COLO668 (cell line): ENCODE data around the gene KICS2.
"Not testable (repeated sequence)": the region's sequence is repeated elsewhere in the genome, so short reads cannot be mapped to it uniquely, and the experiment has no call there.

Source experiments
- DNase-seq: peaks from one replicate; lab custom pipeline; 2025; ENCODE audit not compliant: unreplicated experiment; lab: John Stamatoyannopoulos, UW

KICS2 gene

GRCh38 chr12:64217643-64218042, 4.5 kb downstream of the KICS2 start:
- DNase-seq: not testable (repeated sequence)

GRCh38 chr12:64216239-64216638, 5.9 kb downstream of the KICS2 start:
- no peak for DNase-seq

GRCh38 chr12:64212119-64212746, 9.9 kb downstream of the KICS2 start:
- no peak for DNase-seq

GRCh38 chr12:64207453-64207852, 14.6 kb downstream of the KICS2 start:
- DNase-seq: no peak

GRCh38 chr12:64205542-64205941, 16.6 kb downstream of the KICS2 start:
- no peak for DNase-seq

- DNase-seq: no peak
These were observed 18.3 kb downstream of the KICS2 start for GRCh38 chr12:64203775-64204174.

- DNase-seq: no peak
These were observed 19.1 kb downstream of the KICS2 start for GRCh38 chr12:64203036-64203435.

- DNase-seq: not testable (repeated sequence)
These were observed 26.3 kb downstream of the KICS2 start for GRCh38 chr12:64195841-64196240.

- no peak for DNase-seq
These were observed 27.6 kb downstream of the KICS2 start for GRCh38 chr12:64194333-64195149.

GRCh38 chr12:64193931-64194330, 28.2 kb downstream of the KICS2 start:
- no peak for DNase-seq

GRCh38 chr12:64192644-64193444, 29.3 kb downstream of the KICS2 start:
- no peak for DNase-seq

- no peak for DNase-seq
These were observed 32.0 kb downstream of the KICS2 start for GRCh38 chr12:64190140-64190539.

- DNase-seq: no peak
These were observed 32.6 kb downstream of the KICS2 start for GRCh38 chr12:64189530-64189929.

GRCh38 chr12:64187794-64188193, 34.3 kb downstream of the KICS2 start:
- no peak for DNase-seq

GRCh38 chr12:64187370-64187769, 34.7 kb downstream of the KICS2 start:
- no peak for DNase-seq

GRCh38 chr12:64186789-64187188, 35.3 kb downstream of the KICS2 start:
- DNase-seq: no peak

- DNase-seq: no peak
These were observed 37.9 kb downstream of the KICS2 start for GRCh38 chr12:64184216-64184615.

- DNase-seq: peak; percentile 23
These were observed 40.4 kb downstream of the KICS2 start for GRCh38 chr12:64181430-64182291.

- no peak for DNase-seq
These were observed 41.1 kb downstream of the KICS2 start for GRCh38 chr12:64180951-64181350.

- no peak for DNase-seq
These were observed 44.0 kb downstream of the KICS2 start for GRCh38 chr12:64178122-64178521.

- no peak for DNase-seq
These were observed 45.1 kb downstream of the KICS2 start for GRCh38 chr12:64177001-64177400.
